Loucy (cell line): ENCODE results near the gene CCL5.

ENCODE experiments used
- H2AFZ ChIP-seq: fragments of 200-600 bp; sonication (generic); 2 replicates; pipeline ENCODE4 v1.6.0; 2016; ENCODE audit warnings: antibody characterized with exemption, mild to moderate bottlenecking, low read length, moderate library complexity
- H3F3A ChIP-seq: fragments of 200-600 bp; 2 replicates; pipeline ENCODE4 v1.6.0; 2016; ENCODE audit warnings: antibody characterized with exemption, low read depth, mild to moderate bottlenecking
- H3K27me3 ChIP-seq: fragments of 200-600 bp; sonication (generic); 2 replicates; pipeline ENCODE4 v1.6.1; 2014; ENCODE audit warnings: low read length, mild to moderate bottlenecking; ENCODE audit not compliant: insufficient read depth, poor library complexity, severe bottlenecking
- H3K36me3 ChIP-seq: fragments of 200-600 bp; sonication (generic); 2 replicates; pipeline ENCODE4 v1.6.1; 2016; ENCODE audit warnings: low read length; ENCODE audit not compliant: insufficient read depth
- H3K4me1 ChIP-seq: fragments of 200-600 bp; sonication (generic); 2 replicates; pipeline ENCODE4 v1.5.1; 2014; ENCODE audit warnings: low read length, mild to moderate bottlenecking; ENCODE audit not compliant: insufficient read depth, poor library complexity, severe bottlenecking
- H3K4me2 ChIP-seq: fragments of 200-600 bp; sonication (generic); 2 replicates; pipeline ENCODE4 v1.6.0; 2014; ENCODE audit warnings: antibody characterized with exemption, low read length, low read depth, mild to moderate bottlenecking; ENCODE audit not compliant: poor library complexity, severe bottlenecking
- H3K4me3 ChIP-seq: fragments of 200-600 bp; sonication (generic); 2 replicates; pipeline ENCODE4 v1.5.1; 2014; ENCODE audit warnings: low read length, mild to moderate bottlenecking, mixed read lengths; ENCODE audit not compliant: poor library complexity, severe bottlenecking
- H3K79me2 ChIP-seq: fragments of 200-600 bp; sonication (generic); 2 replicates; pipeline ENCODE4 v1.6.1; 2014; ENCODE audit warnings: low read length; ENCODE audit not compliant: insufficient read depth
- H3K9ac ChIP-seq: fragments of 200-600 bp; sonication (generic); 2 replicates; pipeline ENCODE4 v1.6.0; 2014; ENCODE audit warnings: mild to moderate bottlenecking, low read depth, low read length, moderate library complexity; ENCODE audit not compliant: poor library complexity, severe bottlenecking
- H3K9me2 ChIP-seq: fragments of 200-600 bp; sonication (generic); replicated peaks from 2 replicates; pipeline ENCODE4 v1.6.1; 2016; ENCODE audit warnings: low read depth, low read length, mixed read lengths
- H3K9me3 ChIP-seq: fragments of 200-600 bp; sonication (generic); 2 replicates; pipeline ENCODE4 v1.6.1; 2014; ENCODE audit warnings: mild to moderate bottlenecking, antibody characterized with exemption, low read length, low read depth; ENCODE audit not compliant: insufficient read depth
- H4K20me1 ChIP-seq: fragments of 200-600 bp; sonication (generic); 2 replicates; pipeline ENCODE4 v1.6.0; 2014; ENCODE audit warnings: antibody characterized with exemption, low read length, mild to moderate bottlenecking; ENCODE audit not compliant: insufficient read depth, poor library complexity, severe bottlenecking
- CTCF ChIP-seq: fragments of 200-600 bp; sonication (generic); conservative IDR thresholded peaks from 2 replicates; pipeline ENCODE4 v1.5.1; 2014; ENCODE audit warnings: mild to moderate bottlenecking, antibody characterized with exemption, low read length
- EZH2phosphoT487 ChIP-seq: fragments of 200-600 bp; IDR thresholded peaks from 2 replicates; pipeline ENCODE4 v1.6.1; 2018; ENCODE audit warnings: antibody characterized with exemption, mild to moderate bottlenecking, moderate library complexity, borderline replicate concordance

The CCL5 gene

GRCh38 chr17:35846055-35846809, 33.9 kb downstream of the CCL5 start:
- no peaks in the 10 kb centered on the region for H3K4me1 ChIP-seq
- no peak overlapping the region for H3K4me2 ChIP-seq
- H3F3A ChIP-seq, result no peaks in the 10 kb centered on the region
- TF ChIP-seq CTCF (no peak), EZH2phosphoT487 (no peak)
- no peak overlapping the region for H2AFZ ChIP-seq
- H4K20me1 ChIP-seq, result no peaks in the 10 kb centered on the region
- no peak overlapping the region for H3K4me3 ChIP-seq
- H3K79me2 ChIP-seq, result no peaks in the 10 kb centered on the region
- no peaks in the 10 kb centered on the region for H3K9me3 ChIP-seq
- peaks cover 81% of the 10 kb centered on the region for H3K36me3 ChIP-seq
- no peaks in the 10 kb centered on the region for H3K27me3 ChIP-seq
- no peak overlapping the region for H3K9ac ChIP-seq
- no peaks in the 10 kb centered on the region for H3K9me2 ChIP-seq

- Histone ChIP-seq H3K4me3 (no peak overlapping the region), H3K9me2 (no peaks in the 10 kb centered on the region), H2AFZ (no peak overlapping the region), H3K4me2 (no peak overlapping the region), H3K4me1 (no peaks in the 10 kb centered on the region), H3K9ac (no peak overlapping the region), H3K27me3 (no peaks in the 10 kb centered on the region), H4K20me1 (no peaks in the 10 kb centered on the region), H3K79me2 (no peaks in the 10 kb centered on the region), H3K36me3 (peaks cover 88% of the 10 kb centered on the region), H3F3A (no peaks in the 10 kb centered on the region), H3K9me3 (no peaks in the 10 kb centered on the region)
- no peak for TF ChIP-seq CTCF
- no peak for TF ChIP-seq EZH2phosphoT487
These were observed 35.6 kb downstream of the CCL5 start for GRCh38 chr17:35844547-35844946.

- Histone ChIP-seq H3K4me1 (no peaks in the 10 kb centered on the region), H3K4me3 (no peak overlapping the region), H3K79me2 (no peaks in the 10 kb centered on the region), H3F3A (no peaks in the 10 kb centered on the region), H2AFZ (no peak overlapping the region), H3K4me2 (no peak overlapping the region), H3K9me2 (no peaks in the 10 kb centered on the region), H3K9me3 (no peaks in the 10 kb centered on the region), H3K36me3 (peaks cover 88% of the 10 kb centered on the region), H4K20me1 (no peaks in the 10 kb centered on the region), H3K27me3 (no peaks in the 10 kb centered on the region), H3K9ac (no peak overlapping the region)
- TF ChIP-seq EZH2phosphoT487, result no peak
- no peak for TF ChIP-seq CTCF
These were observed 36.5 kb downstream of the CCL5 start for GRCh38 chr17:35843698-35844097.
